HL-60 (cell line): ENCODE measurements around the gene NFAM1.
A peak's percentile ranks its signal among the peaks of the same experiment; 100 is the strongest.

Experiments
- POLR2AphosphoS5 ChIP-seq: IDR thresholded peaks from 2 replicates; pipeline ENCODE4 v1.6.1; 2012; ENCODE audit warnings: low read depth
- REST ChIP-seq: IDR thresholded peaks from 2 replicates; pipeline ENCODE4 v1.6.1; 2012; ENCODE audit warnings: low read depth; ENCODE audit not compliant: insufficient replicate concordance
- SPI1 ChIP-seq: IDR thresholded peaks from 2 replicates; pipeline ENCODE4 v1.6.1; 2012; ENCODE audit warnings: low read depth, mild to moderate bottlenecking, borderline replicate concordance
- TF ChIP-seq, protein P1 (sequence below): IDR thresholded peaks from one replicate; pipeline ENCODE4 v1.5.1; 2011; ENCODE audit warnings: low read length, control low read depth, inconsistent platforms; ENCODE audit not compliant: insufficient read depth

GRCh38 chr22:42436404-42436803 is 4.2 kb upstream of the NFAM1 start:
- 0 out of 2 replicates have a peak, but pooled peaks have one; percentile 0 for TF ChIP-seq POLR2AphosphoS5
- TF ChIP-seq, protein P1, sequence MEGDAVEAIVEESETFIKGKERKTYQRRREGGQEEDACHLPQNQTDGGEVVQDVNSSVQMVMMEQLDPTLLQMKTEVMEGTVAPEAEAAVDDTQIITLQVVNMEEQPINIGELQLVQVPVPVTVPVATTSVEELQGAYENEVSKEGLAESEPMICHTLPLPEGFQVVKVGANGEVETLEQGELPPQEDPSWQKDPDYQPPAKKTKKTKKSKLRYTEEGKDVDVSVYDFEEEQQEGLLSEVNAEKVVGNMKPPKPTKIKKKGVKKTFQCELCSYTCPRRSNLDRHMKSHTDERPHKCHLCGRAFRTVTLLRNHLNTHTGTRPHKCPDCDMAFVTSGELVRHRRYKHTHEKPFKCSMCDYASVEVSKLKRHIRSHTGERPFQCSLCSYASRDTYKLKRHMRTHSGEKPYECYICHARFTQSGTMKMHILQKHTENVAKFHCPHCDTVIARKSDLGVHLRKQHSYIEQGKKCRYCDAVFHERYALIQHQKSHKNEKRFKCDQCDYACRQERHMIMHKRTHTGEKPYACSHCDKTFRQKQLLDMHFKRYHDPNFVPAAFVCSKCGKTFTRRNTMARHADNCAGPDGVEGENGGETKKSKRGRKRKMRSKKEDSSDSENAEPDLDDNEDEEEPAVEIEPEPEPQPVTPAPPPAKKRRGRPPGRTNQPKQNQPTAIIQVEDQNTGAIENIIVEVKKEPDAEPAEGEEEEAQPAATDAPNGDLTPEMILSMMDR: no peak
- no peak for TF ChIP-seq REST
- no peak for TF ChIP-seq SPI1
